GM21786 (cell line): ENCODE results near the gene KLK15.
"Not testable (repeated sequence)": the region's sequence is repeated elsewhere in the genome, so short reads cannot be mapped to it uniquely, and the experiment has no call there.

Experiments
- ATAC-seq: cut with Tn5 transposase; IDR thresholded peaks from one replicate; pipeline ENCODE4 v1.9.1; 2021; ENCODE audit not compliant: unreplicated experiment

The KLK15 gene

DNA sequence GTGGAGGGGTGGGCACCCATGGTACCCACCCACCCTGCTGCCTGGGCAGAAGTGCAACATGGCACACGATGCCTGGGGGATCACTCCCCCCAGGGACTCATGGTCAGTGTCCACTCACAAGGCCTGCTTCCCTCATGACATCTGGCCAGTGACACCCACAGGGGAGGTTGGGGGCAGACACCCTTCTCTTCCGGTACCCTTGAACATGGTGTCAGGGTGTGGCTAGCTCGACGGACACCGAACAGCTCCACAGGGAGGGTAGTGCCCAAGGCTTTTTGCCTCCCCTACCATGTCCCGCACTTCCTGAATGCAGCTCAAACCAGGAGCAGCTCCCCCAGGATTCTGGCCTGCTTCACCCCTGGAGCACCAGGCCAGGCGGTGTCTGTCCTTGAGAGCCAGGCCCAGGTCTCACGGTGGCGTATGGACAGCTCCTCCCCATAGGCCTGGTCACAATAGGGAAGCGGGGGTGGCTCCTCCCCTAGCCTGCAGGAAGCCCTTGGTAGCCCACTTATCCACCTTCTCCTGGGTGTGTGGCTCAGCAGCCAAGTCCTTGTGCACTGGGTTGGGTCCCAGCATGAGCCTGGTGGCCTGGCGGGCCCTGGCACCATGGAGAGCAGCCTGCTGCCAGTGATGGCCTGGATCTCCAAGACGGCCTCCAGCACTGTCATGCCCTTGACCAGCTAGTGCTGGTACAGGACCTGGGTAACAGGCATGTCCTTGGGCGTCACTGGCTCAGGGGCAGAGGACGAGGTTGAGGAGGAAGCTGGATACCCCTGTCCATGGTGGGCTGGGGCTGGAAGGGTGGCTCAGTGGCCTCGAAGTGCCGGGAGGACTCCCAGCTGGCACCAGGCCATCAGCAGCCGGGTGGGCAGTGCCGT, 35.4 kb downstream of the KLK15 start:
- no peak for ATAC-seq

GRCh38 chr19:50797429-50797780, 36.0 kb downstream of the KLK15 start:
- no peak for ATAC-seq

DNA sequence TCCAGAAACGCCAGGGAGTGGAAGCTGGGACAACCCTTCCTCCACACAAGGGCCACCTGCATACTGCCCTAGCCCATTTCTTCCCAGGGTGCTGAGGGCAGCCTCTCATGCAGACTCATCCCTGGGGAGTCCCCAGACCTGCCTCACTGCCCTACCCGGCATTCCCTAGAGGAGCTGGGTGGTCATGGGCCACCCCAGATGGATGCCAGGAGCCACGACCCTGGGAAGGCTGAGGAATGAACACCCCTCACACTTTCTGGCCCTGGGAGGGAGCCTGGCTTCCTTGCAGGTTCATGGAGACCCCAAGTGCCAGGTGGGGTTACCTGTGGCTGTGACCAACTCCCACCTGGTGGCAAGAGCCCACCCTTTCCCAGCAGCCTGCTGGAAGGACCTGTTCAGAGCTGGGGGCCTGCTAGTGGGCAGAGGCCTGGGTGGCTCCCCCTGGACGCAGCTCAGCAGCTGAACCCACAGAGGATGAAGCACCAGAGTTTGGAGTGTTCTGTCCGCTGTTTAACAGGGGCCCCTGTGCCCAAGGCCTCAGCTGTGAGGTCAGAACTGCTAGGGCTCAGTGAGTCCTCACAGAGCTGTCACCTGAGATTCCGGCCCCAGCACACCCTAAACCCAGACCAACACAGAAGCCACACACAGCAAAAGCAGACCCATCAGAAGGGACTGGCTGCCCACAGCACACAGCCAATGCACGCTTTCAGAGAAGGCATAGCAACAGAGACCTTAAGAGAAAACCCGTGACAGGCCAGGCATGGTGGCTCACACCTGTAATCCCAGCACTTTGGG, 36.5 kb downstream of the KLK15 start:
- no peak for ATAC-seq

GRCh38 chr19:50796128-50796633, 37.2 kb downstream of the KLK15 start:
- ATAC-seq: no peak

DNA sequence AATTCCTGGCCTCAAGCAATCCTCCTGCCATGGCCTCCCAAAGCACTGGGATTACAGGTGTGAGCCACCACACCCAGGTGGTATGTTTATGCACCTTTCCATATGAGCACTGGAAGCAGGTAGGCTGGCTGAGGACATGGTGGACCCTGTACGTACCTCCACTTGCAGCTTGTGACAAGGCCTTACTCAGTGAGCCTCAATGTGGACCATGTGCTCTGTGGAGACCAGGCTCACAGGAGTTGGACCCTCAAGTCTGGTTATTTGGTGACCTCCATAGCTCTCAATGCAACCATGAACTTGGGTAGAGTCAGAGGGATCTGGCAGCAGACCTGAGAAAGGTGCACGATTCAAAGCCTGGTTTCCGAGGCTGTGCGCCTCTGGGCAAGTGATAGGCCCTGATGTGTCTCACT, 37.7 kb downstream of the KLK15 start:
- no peak for ATAC-seq

DNA sequence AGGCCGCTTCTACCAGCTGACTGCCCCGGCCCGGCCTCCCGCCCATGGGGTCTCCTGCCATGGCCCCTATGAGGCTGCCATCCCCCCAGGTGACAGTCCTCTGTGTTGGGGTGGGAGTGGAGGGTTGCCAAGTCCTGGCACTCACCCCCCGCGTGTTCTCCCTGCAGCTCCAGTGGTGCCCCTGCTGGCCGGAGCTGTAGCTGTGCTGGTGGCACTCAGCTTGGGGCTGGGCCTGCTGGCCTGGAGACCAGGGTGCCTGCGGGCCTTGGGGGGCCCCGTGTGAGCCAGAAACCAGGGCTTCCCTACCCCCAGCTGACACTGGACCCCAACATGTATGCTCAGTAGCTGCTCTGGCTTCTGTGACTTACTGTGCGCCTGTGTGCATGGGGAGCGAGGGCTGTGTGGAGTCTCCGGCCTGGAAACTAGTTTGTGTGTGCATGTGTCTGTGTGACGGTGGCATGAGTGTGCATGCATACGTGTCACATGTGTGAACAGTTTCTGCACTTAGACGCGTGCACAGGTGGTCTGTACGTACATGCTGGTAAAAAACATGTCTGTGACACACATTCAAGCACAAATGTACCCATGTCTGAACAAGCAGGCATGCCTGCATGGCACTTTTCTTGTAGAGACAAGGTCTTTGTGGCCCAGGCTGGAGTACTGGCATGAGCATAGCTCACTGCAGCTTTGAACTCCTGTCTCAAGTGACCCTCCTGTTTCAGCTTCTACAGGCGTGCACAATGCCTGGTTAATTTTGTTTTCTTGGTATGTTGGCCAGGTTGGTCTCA, 38.3 kb downstream of the KLK15 start:
- ATAC-seq: no peak

GRCh38 chr19:50794074-50794875, 39.1 kb downstream of the KLK15 start:
- no peak for ATAC-seq

DNA sequence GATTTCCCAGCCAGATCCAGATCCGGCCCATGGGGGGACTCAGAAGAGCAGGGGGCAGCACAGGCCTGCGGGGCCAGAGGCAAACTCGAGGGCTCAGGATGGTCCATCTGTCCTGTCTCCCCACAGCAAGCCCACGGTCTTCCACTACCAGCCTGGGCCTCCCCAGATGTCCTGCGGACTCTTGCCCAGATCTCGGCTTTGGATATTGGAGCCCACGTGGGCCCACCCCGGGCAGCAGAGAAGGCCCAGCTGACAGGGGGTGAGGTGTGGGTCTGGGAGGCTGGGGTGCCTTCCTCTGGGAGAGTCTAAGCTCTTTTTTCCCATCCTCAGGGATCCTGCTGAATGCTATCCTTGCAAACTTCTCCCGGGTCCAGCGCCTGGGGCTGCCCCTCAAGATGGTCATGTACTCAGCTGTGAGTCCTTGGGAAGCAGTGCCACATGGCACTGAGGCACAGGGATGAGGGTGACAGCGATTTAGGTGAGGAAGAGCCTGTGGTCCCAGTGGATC, 39.8 kb downstream of the KLK15 start:
- ATAC-seq: no peak

DNA sequence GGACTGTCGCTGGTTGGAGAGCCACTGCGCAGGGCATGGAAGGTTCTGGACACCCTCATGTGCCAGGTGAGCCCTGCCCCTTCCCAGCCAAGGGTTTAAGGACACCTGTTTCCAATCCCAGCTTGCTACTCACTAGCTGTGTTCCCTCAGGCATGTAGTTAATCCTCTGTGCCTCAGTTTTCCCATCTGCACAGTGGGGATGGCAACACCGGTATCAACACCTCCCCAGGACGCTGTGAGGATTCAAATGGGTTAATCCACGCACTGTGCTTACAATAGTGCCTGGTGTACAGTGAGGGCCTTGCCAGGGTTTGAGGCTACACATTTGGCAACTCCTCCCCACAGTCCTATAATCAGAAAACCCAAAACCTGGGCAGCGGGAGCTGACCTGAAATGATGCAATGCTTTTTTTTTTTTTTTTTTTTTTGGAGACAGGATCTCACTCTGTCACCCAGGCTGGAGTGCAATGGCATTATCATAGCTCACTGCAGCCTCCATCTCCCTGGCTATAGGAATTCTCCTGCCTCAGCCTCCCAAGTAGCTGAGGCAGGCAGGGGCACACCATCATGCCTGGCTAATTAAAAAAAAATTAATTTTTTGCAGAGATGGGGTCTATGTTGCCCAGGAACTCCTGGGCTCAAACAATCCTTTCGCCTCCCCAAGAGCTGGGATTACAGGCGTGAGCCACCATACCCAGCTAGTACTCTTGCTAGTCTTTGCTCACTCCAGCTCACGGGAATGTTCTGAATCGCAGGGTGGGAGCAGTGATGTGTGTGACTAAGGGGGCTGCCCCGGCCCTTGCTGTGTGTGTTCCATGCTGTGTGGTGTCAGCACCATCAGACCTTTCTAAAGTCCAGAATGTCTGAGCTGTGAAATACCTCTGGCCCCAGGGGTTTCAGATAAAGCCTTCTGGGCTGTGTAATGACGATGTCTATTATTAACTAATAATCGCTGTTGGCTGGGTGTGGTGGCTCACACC, 40.8 kb downstream of the KLK15 start:
- ATAC-seq: no peak

- ATAC-seq: no peak
Measured at GRCh38 chr19:50791594-50792271, 41.6 kb downstream of the KLK15 start.

DNA sequence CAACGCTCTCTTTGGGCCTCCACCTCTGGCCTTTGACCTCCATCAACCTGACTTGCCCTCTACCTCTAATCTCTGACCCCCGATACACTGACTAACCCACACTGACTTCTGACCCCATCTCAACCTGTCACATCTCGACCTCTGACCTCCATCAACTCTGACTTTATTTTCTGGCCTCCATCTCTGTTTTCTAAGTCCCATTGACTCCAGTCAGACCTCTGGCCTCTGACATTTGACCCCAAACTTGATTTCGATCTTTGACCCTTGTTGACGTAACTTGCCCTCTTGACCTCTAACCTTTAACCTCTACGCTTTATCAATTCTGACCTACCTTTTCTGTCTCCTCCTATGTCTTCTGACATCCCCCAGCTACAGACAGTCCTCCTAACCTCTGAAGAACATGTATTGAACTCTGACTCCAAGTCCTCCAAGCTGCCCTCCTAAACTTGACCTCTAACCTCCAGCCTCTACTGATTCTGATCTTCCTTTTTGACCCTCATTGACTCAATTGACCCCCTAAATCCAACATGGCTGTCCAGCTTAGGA, 42.4 kb downstream of the KLK15 start:
- ATAC-seq: no peak

DNA sequence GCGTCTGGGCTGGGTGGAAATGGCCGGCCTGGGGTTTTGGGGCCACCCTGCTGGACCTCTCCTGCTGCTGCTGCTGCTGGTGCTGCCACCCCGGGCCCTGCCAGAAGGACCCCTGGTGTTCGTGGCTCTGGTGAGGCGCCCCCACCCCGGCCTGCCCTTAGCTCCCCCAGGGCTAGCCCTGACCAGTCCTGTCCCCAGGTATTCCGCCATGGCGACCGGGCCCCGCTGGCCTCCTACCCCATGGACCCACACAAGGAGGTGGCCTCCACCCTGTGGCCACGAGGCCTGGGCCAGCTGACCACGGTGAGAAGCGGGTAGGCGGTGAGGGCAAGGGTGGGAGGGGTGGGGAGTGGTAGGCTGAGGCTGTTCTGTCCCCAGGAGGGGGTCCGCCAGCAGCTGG, 43.0 kb downstream of the KLK15 start, which contains the start of gene ACP4:
Gene ACP4, plus strand, starts transcription at position 20 of the 400 bp plus-strand sequence. Its CDS starts 0 bp downstream, at position 20.
- no peak for ATAC-seq

GRCh38 chr19:50785329-50785728, 48.0 kb downstream of the KLK15 start:
- no peak for ATAC-seq

DNA sequence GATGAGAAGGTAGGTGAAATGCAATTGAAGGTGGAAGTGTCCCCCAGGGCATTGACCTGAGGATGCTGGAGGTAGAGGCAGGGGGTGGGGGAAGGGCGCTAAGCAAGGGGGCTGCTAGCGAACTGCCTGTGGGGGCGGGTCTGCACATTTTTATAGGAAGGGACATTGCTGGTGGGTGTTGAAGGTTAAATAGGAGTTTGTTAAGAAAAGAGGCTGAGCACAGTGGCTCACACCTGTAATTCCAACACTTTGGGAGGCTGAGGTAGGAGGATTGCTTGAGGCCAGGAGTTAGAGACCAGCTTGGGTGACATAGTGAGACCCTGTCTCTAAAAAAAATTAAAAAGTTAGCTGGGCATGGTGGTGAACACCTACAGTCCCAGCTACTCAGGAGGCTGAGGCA, 48.7 kb downstream of the KLK15 start:
- no peak for ATAC-seq

- not testable (repeated sequence) for ATAC-seq
Measured at GRCh38 chr19:50783848-50784152, 49.6 kb downstream of the KLK15 start.

- ATAC-seq: no peak
Measured at GRCh38 chr19:50780753-50781435, 52.5 kb downstream of the KLK15 start.
